Large intestine (tissue), 1 donor: ENCODE data around the gene ATG5. TPM values are rescaled to one million over a fixed set of nuclear protein-coding genes. Genes with fewer than 3 reads are reported as not detected.

Source experiments
- polyA plus RNA-seq: library from polyadenylated mRNA; unstranded; fragments of 120-200 nt; gene quantifications from one replicate; pipeline ENCODE4 v1.2.1, GENCODE V29; 2013

The ATG5 gene
- polyA plus RNA-seq, 1 donor, result 33.0 TPM

Other genes starting within 250 kb of the ATG5 start
- 48.7 TPM for gene PRDM1, start 239.4 kb downstream of the ATG5 start, polyA plus RNA-seq
- gene CRYBG1, start 35.0 kb upstream of the ATG5 start, polyA plus RNA-seq, result 26.5 TPM